ENCODE measurements around the gene RAB5IF. TPM values are rescaled to one million over a fixed set of nuclear protein-coding genes. Genes with fewer than 3 reads are reported as not detected.

Gene RAB5IF
- total and polyA plus RNA-seq, 9 donors = 29.6 to 61.0 (median 40.9) TPM

DNA sequence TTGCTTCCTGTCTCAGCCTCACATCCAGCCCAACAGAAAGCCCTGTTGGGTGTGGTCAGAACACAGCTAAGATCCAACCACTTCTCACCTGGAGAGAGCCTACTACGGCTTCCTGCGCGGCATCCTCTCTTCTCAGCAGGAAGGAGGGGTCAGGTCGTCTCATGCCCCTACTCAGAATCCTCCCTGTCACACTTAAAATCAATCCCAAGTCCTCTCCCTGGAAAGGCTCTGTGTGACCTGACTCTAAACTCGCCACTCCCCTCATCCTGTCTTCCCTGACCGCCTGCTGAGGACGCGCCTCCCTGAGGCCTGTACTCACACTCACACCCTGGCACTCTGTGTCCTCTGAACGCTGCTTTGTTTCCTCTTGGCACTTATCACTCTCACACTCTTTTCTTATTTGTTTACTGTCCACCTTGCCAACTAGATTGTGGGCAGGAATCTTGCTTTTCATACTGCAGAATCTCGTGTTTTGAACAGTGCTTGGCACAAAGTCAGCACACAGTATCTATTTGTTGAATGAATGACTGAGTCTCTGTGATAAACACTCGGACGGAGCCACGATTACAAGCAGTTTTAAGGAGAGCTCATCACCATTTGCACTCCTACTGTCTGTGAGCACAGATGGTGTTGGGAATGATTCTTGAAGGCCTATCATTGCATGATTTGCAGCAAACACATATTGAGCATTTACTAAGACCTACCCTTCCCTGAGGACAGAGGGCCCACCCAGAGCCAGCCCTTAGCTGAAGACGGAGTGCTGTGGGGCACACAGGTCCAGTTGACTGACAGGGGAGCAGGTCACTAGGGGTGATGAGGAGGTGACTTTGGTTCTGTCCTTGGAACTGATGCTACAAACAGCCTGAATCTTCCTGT is 18.7 kb downstream of the RAB5IF start:
- no peak overlapping the region for H3K4me3 ChIP-seq
- H3K4me1 ChIP-seq (ENCODE audit: insufficient read depth) = no peaks in the 10 kb centered on the region
- H3K9me3 ChIP-seq = no peaks in the 10 kb centered on the region
- H3K27ac ChIP-seq = no peak overlapping the region
- no peaks in the 10 kb centered on the region for H3K36me3 ChIP-seq
- intact Hi-C loops (cut with DNase I) = no loop called here
- TF ChIP-seq EP300 (IDR thresholded peaks at IDR 0.05) = no peak
- no peak for TF ChIP-seq POLR2A (IDR thresholded peaks at IDR 0.05)
- TF ChIP-seq, protein P1, sequence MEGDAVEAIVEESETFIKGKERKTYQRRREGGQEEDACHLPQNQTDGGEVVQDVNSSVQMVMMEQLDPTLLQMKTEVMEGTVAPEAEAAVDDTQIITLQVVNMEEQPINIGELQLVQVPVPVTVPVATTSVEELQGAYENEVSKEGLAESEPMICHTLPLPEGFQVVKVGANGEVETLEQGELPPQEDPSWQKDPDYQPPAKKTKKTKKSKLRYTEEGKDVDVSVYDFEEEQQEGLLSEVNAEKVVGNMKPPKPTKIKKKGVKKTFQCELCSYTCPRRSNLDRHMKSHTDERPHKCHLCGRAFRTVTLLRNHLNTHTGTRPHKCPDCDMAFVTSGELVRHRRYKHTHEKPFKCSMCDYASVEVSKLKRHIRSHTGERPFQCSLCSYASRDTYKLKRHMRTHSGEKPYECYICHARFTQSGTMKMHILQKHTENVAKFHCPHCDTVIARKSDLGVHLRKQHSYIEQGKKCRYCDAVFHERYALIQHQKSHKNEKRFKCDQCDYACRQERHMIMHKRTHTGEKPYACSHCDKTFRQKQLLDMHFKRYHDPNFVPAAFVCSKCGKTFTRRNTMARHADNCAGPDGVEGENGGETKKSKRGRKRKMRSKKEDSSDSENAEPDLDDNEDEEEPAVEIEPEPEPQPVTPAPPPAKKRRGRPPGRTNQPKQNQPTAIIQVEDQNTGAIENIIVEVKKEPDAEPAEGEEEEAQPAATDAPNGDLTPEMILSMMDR (IDR thresholded peaks at IDR 0.05) = no peak
- no peaks in the 10 kb centered on the region for H3K27me3 ChIP-seq
- WGBS, 3 donors = 37 to 44% (median 38%) methylated on average over 14 of the region's 14 CpGs
- DNase-seq = no peak

DNA sequence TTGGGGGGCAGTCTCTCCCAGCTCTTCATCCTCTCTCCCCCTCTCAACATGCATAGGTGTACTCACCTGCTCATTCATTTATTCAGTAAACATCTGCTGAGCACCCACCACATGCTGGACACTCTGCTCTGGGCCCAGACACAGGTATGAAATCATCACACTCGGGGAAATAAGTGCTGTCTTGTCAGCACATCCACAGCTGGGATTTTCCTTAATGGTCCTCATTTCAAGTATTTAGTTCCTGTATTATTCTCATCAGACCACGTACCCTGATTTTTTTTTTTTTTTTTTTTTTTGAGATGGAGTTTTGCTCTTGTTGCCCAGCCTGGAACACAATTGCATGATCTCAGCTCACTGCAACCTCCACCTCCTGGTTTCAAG is 19.4 kb downstream of the RAB5IF start:
- Histone ChIP-seq H3K9me3 (no peaks in the 10 kb centered on the region), H3K27me3 (no peaks in the 10 kb centered on the region), H3K36me3 (no peaks in the 10 kb centered on the region), H3K27ac (no peak overlapping the region), H3K4me3 (no peak overlapping the region), H3K4me1 (ENCODE audit: insufficient read depth) (no peaks in the 10 kb centered on the region)
- 64 to 80% (median 68%) methylated on average over 2 of the region's 2 CpGs for WGBS, 3 donors
- intact Hi-C loops (cut with DNase I) = no loop called here
- TF ChIP-seq, protein P1 (IDR thresholded peaks at IDR 0.05) = no peak
- TF ChIP-seq EP300 (IDR thresholded peaks at IDR 0.05) (no peak), POLR2A (IDR thresholded peaks at IDR 0.05) (no peak)
- no peak for DNase-seq

DNA sequence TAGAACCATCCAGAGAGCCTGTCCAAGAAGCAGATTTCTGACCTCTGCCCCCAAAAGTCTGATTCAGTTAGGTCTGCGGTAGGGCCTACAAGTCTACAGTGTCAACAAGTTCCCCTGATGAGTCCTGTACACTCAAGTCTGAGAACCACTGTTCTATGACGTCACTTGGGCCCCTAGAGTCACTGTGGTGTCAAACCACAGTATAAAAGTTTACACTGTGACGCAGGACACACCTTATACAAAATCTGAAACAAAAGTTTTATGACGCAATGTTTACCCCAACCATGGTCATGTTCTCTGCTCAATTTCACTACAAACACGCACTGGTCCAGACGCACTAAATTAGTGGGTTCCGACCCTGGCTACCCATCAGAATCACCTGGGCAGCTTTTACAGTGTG is 22.5 kb downstream of the RAB5IF start:
- TF ChIP-seq POLR2A (IDR thresholded peaks at IDR 0.05) (no peak), EP300 (IDR thresholded peaks at IDR 0.05) (no peak)
- TF ChIP-seq, protein P1 (IDR thresholded peaks at IDR 0.05) = no peak
- no peaks in the 10 kb centered on the region for H3K27me3 ChIP-seq
- H3K27ac ChIP-seq = no peak overlapping the region
- no peaks in the 10 kb centered on the region for H3K9me3 ChIP-seq
- WGBS, 3 donors = 92 to 94% (median 94%) methylated on average over 7 of the region's 7 CpGs
- intact Hi-C loops (cut with DNase I) = no loop called here
- H3K36me3 ChIP-seq = no peaks in the 10 kb centered on the region
- no peaks in the 10 kb centered on the region for H3K4me1 ChIP-seq (ENCODE audit: insufficient read depth)
- DNase-seq = no peak
- no peak overlapping the region for H3K4me3 ChIP-seq

DNA sequence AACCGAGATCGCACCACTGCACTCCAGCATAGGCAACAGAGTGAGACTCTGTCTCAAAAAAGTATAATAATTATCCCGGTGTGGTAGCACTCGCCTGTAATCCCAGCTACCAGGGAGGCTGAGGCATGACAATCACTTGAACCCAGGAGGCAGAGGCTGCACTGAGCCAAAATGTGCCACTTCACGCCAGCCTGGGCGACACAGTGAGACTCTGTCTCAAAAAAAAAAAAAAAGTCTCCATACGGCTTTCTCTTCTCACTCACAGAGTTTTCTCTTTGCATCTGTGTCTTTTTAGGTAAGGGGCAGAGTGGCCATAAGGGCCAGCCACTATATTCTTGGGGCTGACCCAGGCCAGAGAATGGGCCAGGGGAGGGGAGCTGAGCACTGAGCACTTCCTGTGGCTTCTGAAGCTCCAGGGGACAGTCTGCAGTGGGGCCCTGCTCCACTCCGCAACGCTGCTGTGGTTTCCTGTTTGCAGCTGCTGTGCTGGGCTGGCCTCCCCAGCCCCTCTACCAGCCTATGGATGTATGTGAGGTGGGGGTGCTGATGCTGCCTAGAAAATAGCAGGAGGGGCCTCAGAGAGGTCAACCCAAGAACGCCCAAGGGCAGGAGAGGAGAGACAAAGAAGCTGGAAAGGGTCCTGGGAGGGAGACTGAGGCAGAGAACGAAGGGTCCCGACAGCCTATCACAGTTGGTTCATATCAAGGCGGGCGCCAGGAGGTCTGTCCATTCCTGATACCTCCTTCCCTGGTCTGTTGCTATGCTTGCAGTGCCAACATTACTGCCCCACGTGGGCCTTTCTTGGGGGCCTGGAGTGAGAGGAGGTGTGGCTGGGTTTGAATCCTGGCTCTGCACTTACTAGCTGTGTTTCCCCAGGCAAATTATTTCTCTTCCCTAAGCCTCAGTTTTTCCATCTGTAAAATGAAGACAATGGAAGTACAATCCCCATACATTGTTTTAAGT is 24.4 kb downstream of the RAB5IF start:
- H3K27ac ChIP-seq = no peak overlapping the region
- no peaks in the 10 kb centered on the region for H3K4me1 ChIP-seq (ENCODE audit: insufficient read depth)
- 81 to 85% (median 82%) methylated on average over 15 of the region's 15 CpGs for WGBS, 3 donors
- no peak for DNase-seq
- H3K36me3 ChIP-seq = no peaks in the 10 kb centered on the region
- H3K9me3 ChIP-seq = no peaks in the 10 kb centered on the region
- H3K4me3 ChIP-seq = no peak overlapping the region
- intact Hi-C loops (cut with DNase I) = no loop called here
- TF ChIP-seq EP300 (IDR thresholded peaks at IDR 0.05) = no peak
- TF ChIP-seq POLR2A (IDR thresholded peaks at IDR 0.05) = no peak
- TF ChIP-seq, protein P1 (IDR thresholded peaks at IDR 0.05) = no peak
- H3K27me3 ChIP-seq = no peaks in the 10 kb centered on the region
